ENCODE measurements around the gene RPS15A.
"Not testable (repeated sequence)": the region's sequence is repeated elsewhere in the genome, so short reads cannot be mapped to it uniquely, and the experiment has no call there.

GRCh38 chr16:18781232-18781631 is 8.9 kb downstream of the RPS15A start:
- TF ChIP-seq CTCF, POLR2A (IDR thresholded peaks at IDR 0.05): not testable (repeated sequence)
